Trophoblast cell (in vitro differentiated cells and primary cell): ENCODE measurements around the gene GALNT9.

Source experiments
- DNase-seq, 2 donors: peaks; one replicate each; pipeline ENCODE4 v3.0.0-alpha.2; 2016
- H2AFZ ChIP-seq: 2 replicates; pipeline ENCODE4 v1.6.1; 2013; ENCODE audit warnings: low read length, moderate library complexity, mild to moderate bottlenecking; ENCODE audit not compliant: insufficient read depth, poor library complexity
- H2AK5ac ChIP-seq: 2 replicates; pipeline ENCODE4 v1.6.1; 2013; ENCODE audit warnings: mild to moderate bottlenecking, low read length
- H2BK120ac ChIP-seq: 2 replicates; pipeline ENCODE4 v1.6.1; 2013; ENCODE audit warnings: low read length, mild to moderate bottlenecking, moderate library complexity; ENCODE audit not compliant: insufficient read depth, poor library complexity
- H2BK12ac ChIP-seq: 2 replicates; pipeline ENCODE4 v1.6.1; 2013; ENCODE audit warnings: mild to moderate bottlenecking, low read length, moderate library complexity
- H2BK5ac ChIP-seq: 2 replicates; pipeline ENCODE4 v1.6.1; 2013; ENCODE audit warnings: low read length, low read depth, moderate library complexity, mild to moderate bottlenecking; ENCODE audit not compliant: poor library complexity
- H3K14ac ChIP-seq: 2 replicates; pipeline ENCODE4 v1.6.1; 2013; ENCODE audit warnings: mild to moderate bottlenecking, low read length
- H3K18ac ChIP-seq: 2 replicates; pipeline ENCODE4 v1.6.1; 2013; ENCODE audit warnings: mild to moderate bottlenecking, low read length
- H3K23ac ChIP-seq: 2 replicates; pipeline ENCODE4 v1.6.1; 2013; ENCODE audit warnings: low read length
- H3K27ac ChIP-seq: 2 replicates; pipeline ENCODE4 v1.5.1; 2013; ENCODE audit warnings: low read depth, mild to moderate bottlenecking, inconsistent platforms, low read length, moderate library complexity
- H3K27me3 ChIP-seq: 2 replicates; pipeline ENCODE4 v1.6.1; 2013; ENCODE audit warnings: inconsistent platforms, mild to moderate bottlenecking, low read length, moderate library complexity; ENCODE audit not compliant: insufficient read depth
- H3K36me3 ChIP-seq, 2 experiments: 1 replicate in 1 of 2; 2 replicates in 1 of 2; pipeline ENCODE4 v1.6.1; 2013; ENCODE audit warnings: low read length in 2 of 2, mild to moderate bottlenecking in 2 of 2, moderate library complexity in 1 of 2; ENCODE audit not compliant: insufficient read depth in 2 of 2, control insufficient read depth in 1 of 2
- H3K4ac ChIP-seq: 2 replicates; pipeline ENCODE4 v1.6.1; 2013; ENCODE audit warnings: low read depth, mild to moderate bottlenecking, low read length, moderate library complexity
- H3K4me1 ChIP-seq, 2 experiments: 1 replicate in 1 of 2; 2 replicates in 1 of 2; pipeline ENCODE4 v1.6.1; 2013; ENCODE audit warnings: low read length in 2 of 2, mild to moderate bottlenecking in 2 of 2, moderate library complexity in 1 of 2; ENCODE audit not compliant: insufficient read depth in 2 of 2, control insufficient read depth in 1 of 2
- H3K4me2 ChIP-seq: 2 replicates; pipeline ENCODE4 v1.6.1; 2013; ENCODE audit warnings: inconsistent platforms, mild to moderate bottlenecking, low read length, moderate library complexity
- H3K4me3 ChIP-seq: 2 replicates; pipeline ENCODE4 v1.5.1; 2013; ENCODE audit warnings: mild to moderate bottlenecking, low read depth, low read length, inconsistent platforms
- H3K79me1 ChIP-seq: one replicate; pipeline ENCODE4 v1.6.1; 2013; ENCODE audit warnings: low read length
- H3K79me2 ChIP-seq: 2 replicates; pipeline ENCODE4 v1.6.1; 2013; ENCODE audit warnings: low read length, mild to moderate bottlenecking; ENCODE audit not compliant: control insufficient read depth, insufficient read depth, poor library complexity
- H3K9ac ChIP-seq: 2 replicates; pipeline ENCODE4 v1.6.1; 2013; ENCODE audit warnings: mild to moderate bottlenecking, low read length
- H3K9me3 ChIP-seq: 2 replicates; pipeline ENCODE4 v1.6.1; 2013; ENCODE audit warnings: low read depth, mild to moderate bottlenecking, control low read depth, inconsistent platforms, low read length; ENCODE audit not compliant: insufficient read depth
- H4K12ac ChIP-seq: 2 replicates; pipeline ENCODE4 v1.6.1; 2013; ENCODE audit warnings: low read depth, mild to moderate bottlenecking, low read length, moderate library complexity
- H4K8ac ChIP-seq: 2 replicates; pipeline ENCODE4 v1.6.1; 2013; ENCODE audit warnings: low read depth, mild to moderate bottlenecking, low read length, moderate library complexity
- H4K91ac ChIP-seq: one replicate; pipeline ENCODE4 v1.6.1; 2013; ENCODE audit warnings: low read depth, mild to moderate bottlenecking, low read length, moderate library complexity
- WGBS: extraction: QIAGEN DNeasy Blood & Tissue Kit; methylation state at CpG from one replicate; pipeline ENCODE4 v1.1.7; 2013; ENCODE audit warnings: missing lambda C conversion rate; ENCODE audit not compliant: insufficient read length, insufficient coverage; ENCODE audit errors: extremely low coverage; 5-methylcytosine and 5-hydroxymethylcytosine counted together

Gene GALNT9

GRCh38 chr12:132343294-132344004 is 14.1 kb upstream of the GALNT9 start:
- no peaks in the 10 kb centered on the region for H3K79me2 ChIP-seq
- no peak overlapping the region for H3K27ac ChIP-seq
- H3K14ac ChIP-seq: no peak overlapping the region
- no peak overlapping the region for H3K4me2 ChIP-seq
- H2BK5ac ChIP-seq: no peak overlapping the region
- H3K79me1 ChIP-seq: no peaks in the 10 kb centered on the region
- peaks cover 8% of the 10 kb centered on the region for H3K9me3 ChIP-seq
- DNase-seq: no peak
- H4K91ac ChIP-seq: no peak overlapping the region
- WGBS: no CpG with 5 or more reads among the region's 23 CpGs
- H2BK120ac ChIP-seq: no peak overlapping the region
- H3K36me3 ChIP-seq: no peaks in the 10 kb centered on the region
- H4K12ac ChIP-seq: no peak overlapping the region
- H3K4me1 ChIP-seq: no peaks in the 10 kb centered on the region
- no peak overlapping the region for H3K4ac ChIP-seq
- H3K4me3 ChIP-seq: peak overlapping the region; percentile 29
- H3K18ac ChIP-seq: no peak overlapping the region
- no peak overlapping the region for H2AFZ ChIP-seq
- no peaks in the 10 kb centered on the region for H3K27me3 ChIP-seq
- no peak overlapping the region for H2AK5ac ChIP-seq
- no peak overlapping the region for H4K8ac ChIP-seq
- H2BK12ac ChIP-seq: no peak overlapping the region
- H3K23ac ChIP-seq: no peak overlapping the region
- H3K9ac ChIP-seq: peak overlapping the region; percentile 13

GRCh38 chr12:132342251-132343227 is 13.2 kb upstream of the GALNT9 start:
- Histone ChIP-seq H3K36me3 (no peaks in the 10 kb centered on the region), H3K27me3 (no peaks in the 10 kb centered on the region)
- WGBS: no CpG with 5 or more reads among the region's 24 CpGs

GRCh38 chr12:132341318-132342050 is 12.1 kb upstream of the GALNT9 start:
- Histone ChIP-seq H3K27me3 (no peaks in the 10 kb centered on the region), H3K18ac (no peak overlapping the region), H2AFZ (no peak overlapping the region), H3K79me2 (no peaks in the 10 kb centered on the region), H3K79me1 (no peaks in the 10 kb centered on the region), H3K4me3 (no peak overlapping the region), H4K8ac (no peak overlapping the region), H2BK120ac (no peak overlapping the region), H3K4ac (no peak overlapping the region), H2BK5ac (no peak overlapping the region), H3K9ac (no peak overlapping the region), H3K4me2 (no peak overlapping the region), H3K23ac (no peak overlapping the region), H3K9me3 (peaks cover 11% of the 10 kb centered on the region), H3K27ac (no peak overlapping the region), H4K12ac (no peak overlapping the region), H2AK5ac (no peak overlapping the region), H4K91ac (no peak overlapping the region), H3K14ac (no peak overlapping the region), H3K4me1 (no peaks in the 10 kb centered on the region), H3K36me3 (no peaks in the 10 kb centered on the region), H2BK12ac (no peak overlapping the region)
- no peak for DNase-seq
- no CpG with 5 or more reads among the region's 40 CpGs for WGBS

More at GRCh38 chr12:132342251-132343227, 13.2 kb upstream of the GALNT9 start:
- peak overlapping the region; percentile 13 for H3K9ac ChIP-seq
- no peak overlapping the region for H2BK12ac ChIP-seq
- no peak overlapping the region for H4K8ac ChIP-seq
- no peak overlapping the region for H3K27ac ChIP-seq
- no peak overlapping the region for H3K4ac ChIP-seq
- no peak overlapping the region for H2AFZ ChIP-seq
- H2AK5ac ChIP-seq: no peak overlapping the region
- no peak overlapping the region for H3K23ac ChIP-seq
- DNase-seq: no peak
- H2BK120ac ChIP-seq: no peak overlapping the region
- H4K12ac ChIP-seq: no peak overlapping the region
- no peak overlapping the region for H2BK5ac ChIP-seq
- no peak overlapping the region for H3K18ac ChIP-seq
- no peaks in the 10 kb centered on the region for H3K79me2 ChIP-seq
- no peaks in the 10 kb centered on the region for H3K79me1 ChIP-seq
- no peak overlapping the region for H4K91ac ChIP-seq
- H3K4me2 ChIP-seq: no peak overlapping the region
- no peaks in the 10 kb centered on the region for H3K4me1 ChIP-seq
- H3K14ac ChIP-seq: no peak overlapping the region
- peaks cover 8% of the 10 kb centered on the region for H3K9me3 ChIP-seq
- H3K4me3 ChIP-seq: peak overlapping the region; percentile 29

- no peak for DNase-seq
- no peak overlapping the region for H3K4ac ChIP-seq
- WGBS: no CpG with 5 or more reads among the region's 43 CpGs
- H3K79me1 ChIP-seq: no peaks in the 10 kb centered on the region
- H2AFZ ChIP-seq: no peak overlapping the region
- no peak overlapping the region for H2BK12ac ChIP-seq
- no peak overlapping the region for H4K12ac ChIP-seq
- no peak overlapping the region for H2BK120ac ChIP-seq
- no peak overlapping the region for H4K91ac ChIP-seq
- no peak overlapping the region for H3K9ac ChIP-seq
- H3K4me3 ChIP-seq: no peak overlapping the region
- no peak overlapping the region for H4K8ac ChIP-seq
- peaks cover 12% of the 10 kb centered on the region for H3K9me3 ChIP-seq
- no peaks in the 10 kb centered on the region for H3K27me3 ChIP-seq
- H2BK5ac ChIP-seq: no peak overlapping the region
- no peak overlapping the region for H3K18ac ChIP-seq
- H3K4me2 ChIP-seq: no peak overlapping the region
- no peak overlapping the region for H3K23ac ChIP-seq
- H2AK5ac ChIP-seq: no peak overlapping the region
- no peak overlapping the region for H3K14ac ChIP-seq
- H3K27ac ChIP-seq: no peak overlapping the region
- no peaks in the 10 kb centered on the region for H3K36me3 ChIP-seq
- H3K79me2 ChIP-seq: no peaks in the 10 kb centered on the region
- no peaks in the 10 kb centered on the region for H3K4me1 ChIP-seq
Measured at GRCh38 chr12:132340266-132341035, 11.1 kb upstream of the GALNT9 start.
